H1 (cell line): ENCODE measurements around the gene GSTCD. TPM values are rescaled to one million over a fixed set of nuclear protein-coding genes. Genes with fewer than 3 reads are reported as not detected.

Source experiments
- CHD7 ChIP-seq: fragments of 300-600 bp; sonication (generic); IDR thresholded peaks from 2 replicates; pipeline ENCODE4 v1.7.1; 2012; ENCODE audit warnings: low read length, moderate library complexity, mild to moderate bottlenecking, inconsistent platforms; ENCODE audit not compliant: insufficient replicate concordance
- JUN ChIP-seq: IDR thresholded peaks from 2 replicates; pipeline ENCODE4 v1.6.1; 2011; ENCODE audit warnings: low read depth, mild to moderate bottlenecking, improper control_type of control experiment, low read length
- SAP30 ChIP-seq: fragments of 300-600 bp; sonication (generic); IDR thresholded peaks from 2 replicates; pipeline ENCODE4 v1.7.1; 2012; ENCODE audit warnings: low read length, moderate library complexity, mild to moderate bottlenecking, inconsistent platforms; ENCODE audit not compliant: insufficient read depth, insufficient replicate concordance
- SIRT6 ChIP-seq: IDR thresholded peaks from one replicate; pipeline ENCODE4 v1.7.1; 2012; ENCODE audit warnings: low read length, inconsistent platforms
- TAF7 ChIP-seq: optimal IDR thresholded peaks from 2 replicates; pipeline ENCODE3; 2011; ENCODE audit warnings: low read depth, mild to moderate bottlenecking, inconsistent platforms, low read length, moderate library complexity, borderline replicate concordance
- TBP ChIP-seq: IDR thresholded peaks from 2 replicates; pipeline ENCODE4 v1.6.1; 2011; ENCODE audit warnings: low read depth, low read length, improper control_type of control experiment
- polyA plus RNA-seq, 7 experiments: library from polyadenylated mRNA; depleted of rRNA in 3 of 7; stranded (reverse) in 5 of 7; unstranded in 2 of 7; fragments of >200 nt in 5 of 7; fragments of 200-250 nt in 2 of 7; gene quantifications; 1 replicate in 5 of 7; 2 replicates in 1 of 7; 4 replicates in 1 of 7; pipeline versions ENCODE4 v1.2.1 to v1.2.3, GENCODE V29; 2011 to 2013; ENCODE audit warnings: missing spikeins in 2 of 7, mixed read lengths in 2 of 7
- total RNA-seq: library from RNA; stranded (reverse); fragmentation: NEBNext Ultra II Directional; extraction: Animal tissue kit (Norgen Biotek cat#: 25700); gene quantifications from 2 replicates; pipeline ENCODE4 v1.2.1, GENCODE V29; 2021

Gene GSTCD
- total and polyA plus RNA-seq, 2 of the 8 experiments (the other 6 are each of a cell fraction or from before 2014, with no cell fraction given), result 8.5 to 24.6 TPM

GRCh38 chr4:105725623-105726022 lies 17.0 kb downstream of the GSTCD start (continued):
- TF ChIP-seq CHD7 (no peak), TAF7 (no peak), SIRT6 (no peak), SAP30 (no peak), JUN (no peak), TBP (no peak)
